GM21515 (cell line): ENCODE measurements around the gene ATOX1.
A peak's percentile ranks its signal among the peaks of the same experiment; 100 is the strongest.
"Not testable (repeated sequence)": the region's sequence is repeated elsewhere in the genome, so short reads cannot be mapped to it uniquely, and the experiment has no call there.

Source experiments
- ATAC-seq: cut with Tn5 transposase; IDR thresholded peaks from one replicate; pipeline ENCODE4 v1.9.1; 2021; ENCODE audit not compliant: unreplicated experiment

Gene ATOX1

GRCh38 chr5:151734064-151734408, 24.4 kb downstream of the ATOX1 start:
- no peak for ATAC-seq

- no peak for ATAC-seq
Measured at GRCh38 chr5:151733358-151734063, 24.9 kb downstream of the ATOX1 start.

- ATAC-seq, result no peak
Measured at GRCh38 chr5:151730381-151730780, 28.1 kb downstream of the ATOX1 start.

- ATAC-seq, result not testable (repeated sequence)
Measured at GRCh38 chr5:151729597-151729996, 28.8 kb downstream of the ATOX1 start.

GRCh38 chr5:151724360-151724759, 34.1 kb downstream of the ATOX1 start:
- no peak for ATAC-seq

GRCh38 chr5:151722546-151722945, 35.9 kb downstream of the ATOX1 start:
- no peak for ATAC-seq

- ATAC-seq, result no peak
Measured at GRCh38 chr5:151721812-151722391, 36.5 kb downstream of the ATOX1 start.

GRCh38 chr5:151721087-151721646, 37.3 kb downstream of the ATOX1 start:
- ATAC-seq, result peak; percentile 81

GRCh38 chr5:151720215-151720614, 38.2 kb downstream of the ATOX1 start:
- ATAC-seq, result no peak

GRCh38 chr5:151719228-151720000, 39.0 kb downstream of the ATOX1 start:
- ATAC-seq, result no peak

GRCh38 chr5:151718646-151719045, 39.8 kb downstream of the ATOX1 start:
- no peak for ATAC-seq

GRCh38 chr5:151718153-151718552, 40.3 kb downstream of the ATOX1 start:
- ATAC-seq, result no peak

- no peak for ATAC-seq
Measured at GRCh38 chr5:151717416-151717815, 41.0 kb downstream of the ATOX1 start.

GRCh38 chr5:151709109-151709735, 49.2 kb downstream of the ATOX1 start:
- no peak for ATAC-seq

- no peak for ATAC-seq
Measured at GRCh38 chr5:151708126-151708525, 50.3 kb downstream of the ATOX1 start.

GRCh38 chr5:151707567-151707966, 50.9 kb downstream of the ATOX1 start:
- no peak for ATAC-seq

GRCh38 chr5:151706906-151707305, 51.5 kb downstream of the ATOX1 start:
- no peak for ATAC-seq

- no peak for ATAC-seq
Measured at GRCh38 chr5:151703780-151704179, 54.7 kb downstream of the ATOX1 start.

GRCh38 chr5:151703227-151703626, 55.2 kb downstream of the ATOX1 start:
- ATAC-seq, result peak; percentile 87

- no peak for ATAC-seq
Measured at GRCh38 chr5:151700820-151701219, 57.6 kb downstream of the ATOX1 start.

- no peak for ATAC-seq
Measured at GRCh38 chr5:151700296-151700695, 58.1 kb downstream of the ATOX1 start.
